ENCODE results near the gene CLSTN3.

- TF ChIP-seq USF2 (CRISPR knock-in tag; IDR thresholded peaks at IDR 0.05) (no peak), SP1 (CRISPR knock-in tag; conservative IDR thresholded peaks at IDR 0.05) (no peak), RELA (CRISPR knock-in tag; IDR thresholded peaks at IDR 0.05; ENCODE audit: borderline replicate concordance) (no peak), ETV6 (CRISPR knock-in tag; IDR thresholded peaks at IDR 0.05) (no peak), ESRRA (CRISPR knock-in tag; IDR thresholded peaks at IDR 0.05; ENCODE audit: borderline replicate concordance) (no peak), ZSCAN18 (CRISPR knock-in tag; IDR thresholded peaks at IDR 0.05) (no peak), HMGXB4 (CRISPR knock-in tag; IDR thresholded peaks at IDR 0.05) (no peak), MYBL2 (CRISPR knock-in tag; IDR thresholded peaks at IDR 0.05) (no peak), ZNF232 (CRISPR knock-in tag; IDR thresholded peaks at IDR 0.05) (no peak)
- TF ChIP-seq, protein P1, sequence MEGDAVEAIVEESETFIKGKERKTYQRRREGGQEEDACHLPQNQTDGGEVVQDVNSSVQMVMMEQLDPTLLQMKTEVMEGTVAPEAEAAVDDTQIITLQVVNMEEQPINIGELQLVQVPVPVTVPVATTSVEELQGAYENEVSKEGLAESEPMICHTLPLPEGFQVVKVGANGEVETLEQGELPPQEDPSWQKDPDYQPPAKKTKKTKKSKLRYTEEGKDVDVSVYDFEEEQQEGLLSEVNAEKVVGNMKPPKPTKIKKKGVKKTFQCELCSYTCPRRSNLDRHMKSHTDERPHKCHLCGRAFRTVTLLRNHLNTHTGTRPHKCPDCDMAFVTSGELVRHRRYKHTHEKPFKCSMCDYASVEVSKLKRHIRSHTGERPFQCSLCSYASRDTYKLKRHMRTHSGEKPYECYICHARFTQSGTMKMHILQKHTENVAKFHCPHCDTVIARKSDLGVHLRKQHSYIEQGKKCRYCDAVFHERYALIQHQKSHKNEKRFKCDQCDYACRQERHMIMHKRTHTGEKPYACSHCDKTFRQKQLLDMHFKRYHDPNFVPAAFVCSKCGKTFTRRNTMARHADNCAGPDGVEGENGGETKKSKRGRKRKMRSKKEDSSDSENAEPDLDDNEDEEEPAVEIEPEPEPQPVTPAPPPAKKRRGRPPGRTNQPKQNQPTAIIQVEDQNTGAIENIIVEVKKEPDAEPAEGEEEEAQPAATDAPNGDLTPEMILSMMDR (IDR thresholded peaks at IDR 0.05), result no peak
Measured at GRCh38 chr12:7121324-7121723, 8.8 kb upstream of the CLSTN3 start.
